Nephron progenitor cell (in vitro differentiated cells): Measurements from ENCODE around the gene SYS1.
A peak's percentile ranks its signal among the peaks of the same experiment; 100 is the strongest.

Experiments
- DNase-seq: peaks from one replicate; pipeline ENCODE4 v3.0.0; 2021
- H3K27ac Mint-ChIP-seq: 2 replicates; pipeline ENCODE4 v1.8.0; 2021; ENCODE audit warnings: mild to moderate bottlenecking, moderate library complexity, mixed read lengths
- H3K27me3 Mint-ChIP-seq: 2 replicates; pipeline ENCODE4 v1.8.0; 2021; ENCODE audit warnings: mild to moderate bottlenecking, low read depth, mixed read lengths; ENCODE audit not compliant: poor library complexity
- H3K36me3 Mint-ChIP-seq: 2 replicates; pipeline ENCODE4 v1.8.0; 2021; ENCODE audit warnings: low read depth, mixed read lengths
- H3K4me1 Mint-ChIP-seq: 2 replicates; pipeline ENCODE4 v1.8.0; 2021; ENCODE audit warnings: mixed read lengths
- H3K4me3 Mint-ChIP-seq: 2 replicates; pipeline ENCODE4 v1.8.0; 2021; ENCODE audit warnings: mild to moderate bottlenecking, moderate library complexity, mixed read lengths
- H3K9me3 Mint-ChIP-seq: 2 replicates; pipeline ENCODE4 v1.8.0; 2021; ENCODE audit warnings: mild to moderate bottlenecking, moderate library complexity, mixed read lengths
- TF ChIP-seq, protein P1 (sequence below): fragments of 200-600 bp; sonication (generic); IDR thresholded peaks from 2 replicates; pipeline ENCODE4 v1.5.0; 2021; ENCODE audit warnings: antibody characterized with exemption

The SYS1 gene

DNA sequence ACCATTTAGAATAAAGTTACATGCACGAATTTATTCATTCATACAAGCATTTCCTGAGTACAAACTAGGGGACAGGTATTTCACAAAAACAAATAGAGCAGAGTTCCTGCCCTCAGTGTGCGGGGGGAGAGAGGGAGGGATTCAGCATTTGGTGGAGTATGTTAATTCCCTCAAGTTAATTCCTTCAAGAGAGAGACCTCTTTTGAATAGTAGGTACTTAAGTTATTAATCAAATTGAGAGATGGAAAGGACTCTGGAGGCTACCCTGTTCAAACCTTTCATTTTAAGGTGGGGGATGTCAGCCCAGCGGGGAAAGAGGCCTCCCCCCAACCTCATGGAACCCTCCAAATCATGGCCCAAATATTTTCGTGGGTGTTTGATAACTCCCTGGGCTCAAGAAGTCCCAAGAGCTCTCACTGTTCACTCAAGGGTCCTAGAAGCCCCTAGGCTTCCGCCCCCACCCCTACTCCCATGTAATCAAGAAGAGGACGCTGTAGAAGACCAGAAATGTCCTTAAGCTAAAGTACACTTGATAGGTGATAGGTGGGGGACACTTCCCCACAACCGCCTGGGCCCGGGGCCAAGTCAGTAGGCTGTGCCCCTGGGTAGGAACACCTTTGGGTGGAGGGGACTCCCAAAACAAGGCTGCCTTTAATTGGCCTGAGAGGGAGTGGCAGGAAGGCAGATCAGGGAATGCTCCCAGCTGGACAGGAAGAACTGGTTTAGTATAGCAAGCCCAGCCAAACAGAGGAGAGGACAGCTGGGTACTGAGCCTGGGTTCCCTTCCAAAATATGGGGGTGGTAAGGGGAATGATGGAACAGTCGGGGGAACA, 17.6 kb upstream of the SYS1 start:
- H3K27me3 Mint-ChIP-seq = peaks cover 3% of the 10 kb centered on the region
- H3K9me3 Mint-ChIP-seq = no peaks in the 10 kb centered on the region
- TF ChIP-seq, protein P1, sequence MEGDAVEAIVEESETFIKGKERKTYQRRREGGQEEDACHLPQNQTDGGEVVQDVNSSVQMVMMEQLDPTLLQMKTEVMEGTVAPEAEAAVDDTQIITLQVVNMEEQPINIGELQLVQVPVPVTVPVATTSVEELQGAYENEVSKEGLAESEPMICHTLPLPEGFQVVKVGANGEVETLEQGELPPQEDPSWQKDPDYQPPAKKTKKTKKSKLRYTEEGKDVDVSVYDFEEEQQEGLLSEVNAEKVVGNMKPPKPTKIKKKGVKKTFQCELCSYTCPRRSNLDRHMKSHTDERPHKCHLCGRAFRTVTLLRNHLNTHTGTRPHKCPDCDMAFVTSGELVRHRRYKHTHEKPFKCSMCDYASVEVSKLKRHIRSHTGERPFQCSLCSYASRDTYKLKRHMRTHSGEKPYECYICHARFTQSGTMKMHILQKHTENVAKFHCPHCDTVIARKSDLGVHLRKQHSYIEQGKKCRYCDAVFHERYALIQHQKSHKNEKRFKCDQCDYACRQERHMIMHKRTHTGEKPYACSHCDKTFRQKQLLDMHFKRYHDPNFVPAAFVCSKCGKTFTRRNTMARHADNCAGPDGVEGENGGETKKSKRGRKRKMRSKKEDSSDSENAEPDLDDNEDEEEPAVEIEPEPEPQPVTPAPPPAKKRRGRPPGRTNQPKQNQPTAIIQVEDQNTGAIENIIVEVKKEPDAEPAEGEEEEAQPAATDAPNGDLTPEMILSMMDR = no peak
- no peak for DNase-seq
- no peak overlapping the region for H3K27ac Mint-ChIP-seq
- H3K36me3 Mint-ChIP-seq = peaks cover 2% of the 10 kb centered on the region
- H3K4me1 Mint-ChIP-seq = peaks cover 75% of the 10 kb centered on the region
- peak overlapping the region; percentile 66 for H3K4me3 Mint-ChIP-seq

DNA sequence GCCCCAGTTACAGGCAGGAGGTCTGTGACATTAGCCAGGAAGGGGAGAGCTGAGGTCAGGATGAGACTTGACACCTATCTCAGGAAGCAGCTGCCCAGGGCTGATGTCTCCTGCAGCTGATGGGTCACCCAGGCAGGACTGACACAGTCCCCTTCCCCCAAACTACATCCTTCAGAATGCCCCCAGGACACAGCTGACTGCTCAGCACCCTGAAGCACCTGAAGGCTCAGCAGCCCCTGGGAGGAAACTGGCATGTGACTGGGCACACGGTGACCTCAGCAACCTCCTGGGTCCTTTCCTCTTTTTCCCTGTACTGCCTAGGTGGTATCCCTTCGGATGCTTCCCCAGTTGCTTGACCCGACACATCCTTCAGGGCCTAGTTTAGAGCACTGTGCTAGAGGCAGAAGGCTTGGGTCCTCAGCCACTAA, 16.7 kb upstream of the SYS1 start:
- TF ChIP-seq, protein P1 = no peak
- H3K9me3 Mint-ChIP-seq = no peaks in the 10 kb centered on the region
- DNase-seq = no peak
- H3K27me3 Mint-ChIP-seq = peaks cover 3% of the 10 kb centered on the region
- H3K4me1 Mint-ChIP-seq = peaks cover 65% of the 10 kb centered on the region
- no peak overlapping the region for H3K27ac Mint-ChIP-seq
- no peaks in the 10 kb centered on the region for H3K36me3 Mint-ChIP-seq
- peak overlapping the region; percentile 92 for H3K4me3 Mint-ChIP-seq

DNA sequence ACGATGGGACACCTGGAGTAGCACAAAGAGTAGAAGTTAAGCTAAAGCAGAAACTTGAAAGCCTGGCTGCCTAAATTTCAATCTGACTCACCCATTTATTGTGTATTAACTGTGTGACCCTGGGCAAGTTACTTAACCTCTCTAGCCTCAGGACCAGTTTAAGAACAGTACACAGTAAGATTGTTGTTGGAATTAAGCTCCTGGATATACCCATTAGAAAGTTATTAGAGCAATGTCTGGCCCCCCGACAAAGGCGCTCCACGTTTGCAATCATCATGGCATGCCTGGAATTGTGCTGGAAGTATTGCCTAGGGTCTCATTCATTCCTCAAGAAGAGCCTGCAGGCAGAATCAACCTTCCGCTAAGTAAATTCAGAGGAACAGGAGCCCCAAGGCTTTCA, 16.1 kb upstream of the SYS1 start:
- TF ChIP-seq, protein P1 = no peak
- Mint-ChIP-seq H3K27me3 (peaks cover 3% of the 10 kb centered on the region), H3K4me3 (peak overlapping the region; percentile 92), H3K36me3 (no peaks in the 10 kb centered on the region), H3K4me1 (peaks cover 60% of the 10 kb centered on the region), H3K27ac (no peak overlapping the region), H3K9me3 (no peaks in the 10 kb centered on the region)
- DNase-seq = no peak

DNA sequence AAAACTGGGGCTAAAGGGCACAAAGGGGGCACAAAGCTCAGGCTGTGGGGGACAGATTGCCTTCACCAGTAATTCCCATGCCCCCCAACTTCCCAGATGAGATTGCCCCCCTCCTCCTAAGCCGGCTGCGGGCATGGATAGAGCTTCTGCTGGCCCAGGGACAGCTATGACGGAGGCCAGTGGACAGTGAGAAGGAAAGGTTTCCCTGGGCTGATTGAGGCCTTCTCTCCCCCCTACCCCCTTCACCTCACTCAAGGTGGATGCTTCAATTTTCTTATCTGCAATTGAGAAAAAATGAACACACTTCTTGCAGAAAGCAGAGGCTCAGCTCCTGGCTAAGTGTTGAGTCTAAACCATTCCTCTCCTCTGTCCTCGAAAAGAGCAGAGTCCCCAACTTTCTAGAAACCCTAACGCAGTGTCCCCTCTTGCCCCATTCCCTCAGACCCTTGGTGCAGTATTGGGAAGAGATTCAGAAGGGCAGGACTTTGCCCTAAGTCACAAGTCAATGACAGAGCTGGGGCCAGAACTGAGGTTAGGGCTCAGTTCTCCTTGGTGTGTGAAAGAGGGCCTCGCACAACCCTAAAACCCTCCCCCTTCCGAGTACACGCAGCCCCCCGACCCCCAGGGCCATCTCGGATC, 15.5 kb upstream of the SYS1 start:
- TF ChIP-seq, protein P1 = no peak
- Mint-ChIP-seq H3K36me3 (no peaks in the 10 kb centered on the region), H3K9me3 (no peaks in the 10 kb centered on the region), H3K4me3 (peak overlapping the region; percentile 92), H3K27me3 (peaks cover 3% of the 10 kb centered on the region), H3K27ac (peak overlapping the region; percentile 85), H3K4me1 (peaks cover 54% of the 10 kb centered on the region)
- no peak for DNase-seq

DNA sequence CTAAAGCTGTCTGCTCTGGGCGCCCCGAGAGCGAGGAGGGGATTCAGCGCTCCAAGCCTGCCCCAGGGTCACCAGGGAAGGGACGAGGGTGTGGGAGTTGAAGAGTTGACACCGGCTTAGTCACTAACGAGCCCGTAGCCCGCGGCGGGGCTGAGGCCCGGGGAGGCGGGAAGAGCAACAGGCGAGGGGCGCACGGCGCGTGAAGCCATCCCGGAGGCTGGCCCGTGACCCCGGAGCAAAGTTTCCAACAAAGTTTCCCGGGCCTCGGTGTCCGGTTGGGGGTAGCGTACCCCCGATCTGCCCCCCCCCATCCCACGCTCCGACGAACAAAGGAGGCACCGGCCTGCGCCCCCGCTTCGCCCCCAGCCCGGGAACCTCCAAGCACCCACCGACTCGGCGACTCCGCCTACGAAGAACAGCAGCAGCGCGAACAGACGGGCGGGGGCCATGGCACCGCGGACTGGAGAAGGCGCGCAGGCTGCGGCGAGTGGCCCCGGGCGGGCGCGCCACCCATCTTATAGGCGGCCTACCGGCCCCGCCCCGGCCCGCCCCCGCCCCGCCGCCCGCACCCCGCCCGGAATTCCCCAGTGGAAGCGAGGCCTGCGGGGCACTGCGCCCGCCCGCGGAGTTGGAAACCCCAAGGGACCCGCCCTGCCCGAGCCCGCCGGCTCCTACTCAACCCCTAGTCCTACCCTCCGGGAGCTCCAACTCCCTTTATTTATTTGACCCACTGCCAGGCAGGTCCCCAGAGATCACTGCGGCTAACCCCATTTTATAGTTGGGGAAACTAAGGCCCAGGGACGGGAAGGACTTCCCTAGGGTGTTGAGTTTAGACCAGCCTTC, 14.8 kb upstream of the SYS1 start, which contains the start of gene SDC4:
Gene SDC4, minus strand, starts transcription at position 489 of the 843 bp plus-strand sequence. Its CDS starts 40 bp downstream, at position 449.
- DNase-seq = peak; percentile 71
- Mint-ChIP-seq H3K4me3 (peak within 1 kb of the TSS; percentile 92), H3K27ac (peak within 1 kb of the TSS; percentile 85), H3K27me3 (peaks cover 3% of the 10 kb centered on the region), H3K9me3 (no peaks in the 10 kb centered on the region), H3K36me3 (no peaks in the 10 kb centered on the region), H3K4me1 (peaks cover 47% of the 10 kb centered on the region)
- TF ChIP-seq, protein P1 = no peak
